ENCODE data around the gene PCDH11Y. TPM values are rescaled to one million over a fixed set of nuclear protein-coding genes. Genes with fewer than 3 reads are reported as not detected.
A peak's percentile ranks its signal among the peaks of the same experiment; 100 is the strongest.
"Not testable (repeated sequence)": the region's sequence is repeated elsewhere in the genome, so short reads cannot be mapped to it uniquely, and the experiment has no call there.

PCDH11Y gene, protein sequence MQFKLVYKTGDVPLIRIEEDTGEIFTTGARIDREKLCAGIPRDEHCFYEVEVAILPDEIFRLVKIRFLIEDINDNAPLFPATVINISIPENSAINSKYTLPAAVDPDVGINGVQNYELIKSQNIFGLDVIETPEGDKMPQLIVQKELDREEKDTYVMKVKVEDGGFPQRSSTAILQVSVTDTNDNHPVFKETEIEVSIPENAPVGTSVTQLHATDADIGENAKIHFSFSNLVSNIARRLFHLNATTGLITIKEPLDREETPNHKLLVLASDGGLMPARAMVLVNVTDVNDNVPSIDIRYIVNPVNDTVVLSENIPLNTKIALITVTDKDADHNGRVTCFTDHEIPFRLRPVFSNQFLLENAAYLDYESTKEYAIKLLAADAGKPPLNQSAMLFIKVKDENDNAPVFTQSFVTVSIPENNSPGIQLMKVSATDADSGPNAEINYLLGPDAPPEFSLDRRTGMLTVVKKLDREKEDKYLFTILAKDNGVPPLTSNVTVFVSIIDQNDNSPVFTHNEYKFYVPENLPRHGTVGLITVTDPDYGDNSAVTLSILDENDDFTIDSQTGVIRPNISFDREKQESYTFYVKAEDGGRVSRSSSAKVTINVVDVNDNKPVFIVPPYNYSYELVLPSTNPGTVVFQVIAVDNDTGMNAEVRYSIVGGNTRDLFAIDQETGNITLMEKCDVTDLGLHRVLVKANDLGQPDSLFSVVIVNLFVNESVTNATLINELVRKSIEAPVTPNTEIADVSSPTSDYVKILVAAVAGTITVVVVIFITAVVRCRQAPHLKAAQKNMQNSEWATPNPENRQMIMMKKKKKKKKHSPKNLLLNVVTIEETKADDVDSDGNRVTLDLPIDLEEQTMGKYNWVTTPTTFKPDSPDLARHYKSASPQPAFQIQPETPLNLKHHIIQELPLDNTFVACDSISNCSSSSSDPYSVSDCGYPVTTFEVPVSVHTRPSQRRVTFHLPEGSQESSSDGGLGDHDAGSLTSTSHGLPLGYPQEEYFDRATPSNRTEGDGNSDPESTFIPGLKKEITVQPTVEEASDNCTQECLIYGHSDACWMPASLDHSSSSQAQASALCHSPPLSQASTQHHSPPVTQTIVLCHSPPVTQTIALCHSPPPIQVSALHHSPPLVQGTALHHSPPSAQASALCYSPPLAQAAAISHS (N-terminal part only)
- not detected for total RNA-seq

DNA sequence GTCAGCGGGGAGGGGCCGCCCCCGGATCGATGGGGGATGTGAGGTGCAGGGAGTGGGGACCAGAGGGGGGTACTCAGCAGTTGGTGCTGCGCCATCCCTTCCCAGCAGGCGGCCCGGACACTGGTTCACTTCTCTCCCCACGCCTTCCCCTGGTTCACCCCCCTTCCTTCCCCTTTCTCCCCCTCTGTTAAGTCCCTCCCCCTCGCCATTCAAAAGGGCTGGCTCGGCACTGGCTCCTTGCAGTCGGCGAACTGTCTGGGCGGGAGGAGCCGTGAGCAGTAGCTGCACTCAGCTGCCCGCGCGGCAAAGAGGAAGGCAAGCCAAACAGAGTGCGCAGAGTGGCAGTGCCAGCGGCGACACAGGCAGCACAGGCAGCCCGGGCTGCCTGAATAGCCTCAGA is at the start of gene PCDH11Y:
Gene PCDH11Y, plus strand, starts transcription at position 240 of the 400 bp plus-strand sequence. CDS start 56,804 bp downstream, outside the sequence.
- not testable (repeated sequence) for H3K36me3 Mint-ChIP-seq; H3K4me3 Mint-ChIP-seq; H3K27ac Mint-ChIP-seq; H3K27me3 Mint-ChIP-seq; H3K9me3 Mint-ChIP-seq; ATAC-seq; H3K4me1 Mint-ChIP-seq (ENCODE audit: low read depth in 2 of 2); DNase-seq (ENCODE audit: low spot score)

DNA sequence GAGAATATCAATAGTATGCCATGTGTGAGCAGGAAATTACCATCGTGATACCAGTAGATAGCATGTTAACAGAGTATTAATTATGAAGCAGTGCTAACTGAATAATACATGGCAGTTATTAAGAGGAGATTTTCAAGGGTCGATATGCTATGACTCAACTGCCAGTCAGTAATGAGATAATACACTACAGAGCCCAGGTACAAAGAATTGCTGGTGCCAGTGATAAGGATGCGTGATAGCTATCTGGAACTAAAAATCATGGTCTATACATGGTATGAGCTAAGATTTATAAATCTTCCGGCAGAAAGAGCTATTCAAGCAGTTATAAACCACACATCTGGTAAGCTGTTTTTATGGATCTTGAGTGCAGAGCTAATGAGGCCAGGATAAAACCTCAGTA is 32.2 kb upstream of the PCDH11Y start:
- not testable (repeated sequence) for ATAC-seq; H3K27ac Mint-ChIP-seq; H3K4me1 Mint-ChIP-seq (ENCODE audit: low read depth in 2 of 2); H3K27me3 Mint-ChIP-seq; H3K4me3 Mint-ChIP-seq; H3K36me3 Mint-ChIP-seq; DNase-seq (ENCODE audit: low spot score); H3K9me3 Mint-ChIP-seq

DNA sequence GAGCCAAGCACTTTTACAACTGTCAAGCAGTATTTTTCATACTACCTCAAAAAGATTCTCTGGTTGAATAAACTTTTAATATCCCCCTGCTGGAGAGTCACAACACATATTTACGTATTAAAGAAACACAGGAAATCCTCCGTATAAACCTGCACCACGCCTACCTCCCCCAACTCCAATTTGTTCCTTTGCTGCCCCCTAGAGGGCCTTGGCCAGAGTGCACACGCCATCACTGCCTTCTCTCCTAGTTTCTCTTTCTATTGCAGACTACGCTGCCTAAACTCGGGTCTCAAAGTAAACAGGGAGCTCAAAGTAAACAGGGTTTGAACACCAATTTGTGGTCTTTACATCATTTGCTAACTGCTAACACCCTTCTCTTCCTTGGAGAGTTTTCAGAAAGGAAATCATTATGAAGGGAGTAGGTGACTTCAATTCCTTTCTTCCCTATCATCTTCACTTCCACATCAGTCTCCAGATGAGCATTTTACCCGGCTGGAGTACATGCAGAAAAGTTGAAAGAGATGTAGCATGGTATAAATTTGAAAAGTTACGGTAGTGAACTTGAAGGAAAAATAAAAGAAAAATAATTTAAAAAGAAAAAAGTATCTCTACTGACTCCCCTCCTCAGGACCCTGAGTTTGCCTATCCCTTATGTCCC is 8.2 kb upstream of the PCDH11Y start:
- not testable (repeated sequence) for H3K27me3 Mint-ChIP-seq; H3K4me1 Mint-ChIP-seq (ENCODE audit: low read depth in 2 of 2); H3K9me3 Mint-ChIP-seq; H3K36me3 Mint-ChIP-seq; DNase-seq (ENCODE audit: low spot score); H3K4me3 Mint-ChIP-seq; H3K27ac Mint-ChIP-seq
- ATAC-seq = peak; percentile 56 to 58

DNA sequence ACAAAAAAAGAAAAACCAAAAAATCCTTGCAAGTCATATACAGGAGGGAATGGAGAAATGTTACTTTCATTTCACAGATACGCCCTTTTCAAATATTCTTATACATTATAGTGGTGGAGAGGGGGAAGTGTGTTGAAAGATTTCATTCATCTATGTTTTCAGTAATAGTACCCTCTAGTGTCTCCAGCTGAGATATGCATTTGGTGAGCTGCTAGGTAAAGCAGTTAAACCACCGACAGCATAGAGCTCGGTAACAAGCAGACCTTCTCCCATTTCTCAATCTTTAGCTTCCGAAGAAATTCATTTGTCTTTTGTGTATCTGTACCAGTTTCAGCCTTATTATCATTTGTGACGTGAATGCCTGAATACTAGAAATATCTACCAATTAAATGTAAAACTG is 5.2 kb upstream of the PCDH11Y start:
- H3K9me3 Mint-ChIP-seq; H3K4me1 Mint-ChIP-seq (ENCODE audit: low read depth in 2 of 2); H3K4me3 Mint-ChIP-seq; H3K27me3 Mint-ChIP-seq; DNase-seq (ENCODE audit: low spot score); ATAC-seq; H3K27ac Mint-ChIP-seq; H3K36me3 Mint-ChIP-seq: not testable (repeated sequence)

DNA sequence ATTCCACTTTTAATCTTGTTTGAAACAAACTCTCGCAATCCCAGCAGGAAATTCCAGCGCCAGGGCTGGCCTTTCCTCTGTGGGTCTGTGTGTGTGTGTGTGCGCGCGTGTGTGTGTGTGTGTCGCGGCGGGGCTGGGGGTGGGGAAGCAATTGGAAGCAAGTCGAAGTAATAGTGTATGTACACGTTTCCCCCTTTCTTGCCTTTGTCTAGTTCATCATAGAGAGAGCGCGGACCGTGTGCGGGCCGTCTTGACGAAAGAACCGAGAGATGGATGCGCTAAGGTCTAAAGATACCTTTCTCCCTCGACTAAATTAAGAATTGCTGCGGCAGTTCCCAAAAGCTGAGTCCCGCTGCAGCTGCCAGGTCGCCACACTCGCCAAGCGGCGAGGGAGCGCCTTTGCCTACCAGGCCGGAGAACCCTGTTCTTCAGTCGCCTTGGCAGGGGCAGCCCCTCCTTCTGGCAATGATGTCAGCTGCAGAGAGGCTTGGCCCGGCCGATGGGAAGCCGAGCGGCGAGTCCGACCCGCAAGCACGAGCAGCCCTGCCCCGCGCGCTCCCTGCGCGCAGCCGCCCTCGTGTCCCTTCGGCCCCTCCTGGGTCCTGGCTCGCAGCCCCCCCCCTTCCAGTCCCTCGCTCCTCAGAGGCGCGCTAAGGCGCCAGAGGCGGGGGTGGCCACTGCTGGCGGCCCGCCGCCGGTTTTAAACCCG is 2.5 kb downstream of the PCDH11Y start:
- H3K4me3 Mint-ChIP-seq; DNase-seq (ENCODE audit: low spot score); H3K36me3 Mint-ChIP-seq; H3K27me3 Mint-ChIP-seq; ATAC-seq; H3K27ac Mint-ChIP-seq; H3K4me1 Mint-ChIP-seq (ENCODE audit: low read depth in 2 of 2); H3K9me3 Mint-ChIP-seq: not testable (repeated sequence)

DNA sequence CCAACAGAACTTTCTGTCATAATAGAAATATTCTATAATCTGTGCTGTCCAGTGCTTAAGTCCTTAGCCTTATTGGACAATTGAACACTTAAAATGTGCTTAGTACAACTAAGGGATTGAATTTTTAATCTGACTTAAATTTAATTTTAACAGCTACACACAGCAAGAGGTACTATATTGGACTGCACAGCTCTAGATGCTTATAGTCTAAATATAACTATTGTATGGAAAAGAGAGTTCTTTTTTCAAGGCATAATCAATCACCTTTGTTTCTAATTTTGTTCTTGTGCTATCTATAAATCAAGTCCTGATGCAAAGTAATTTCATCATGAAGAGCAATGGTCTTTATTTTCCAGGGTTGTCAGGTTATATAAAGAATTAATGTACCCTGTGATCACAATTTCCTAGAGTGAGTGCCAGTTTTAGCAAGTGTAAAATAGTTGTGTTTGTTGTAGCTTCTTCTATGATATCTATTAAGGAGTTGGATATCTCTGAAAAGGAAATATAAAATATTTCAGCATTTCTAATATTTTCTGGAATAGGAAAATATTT is 39.0 kb downstream of the PCDH11Y start:
- H3K9me3 Mint-ChIP-seq; H3K4me3 Mint-ChIP-seq; H3K36me3 Mint-ChIP-seq; DNase-seq (ENCODE audit: low spot score); H3K27ac Mint-ChIP-seq; ATAC-seq; H3K4me1 Mint-ChIP-seq (ENCODE audit: low read depth in 2 of 2); H3K27me3 Mint-ChIP-seq: not testable (repeated sequence)

DNA sequence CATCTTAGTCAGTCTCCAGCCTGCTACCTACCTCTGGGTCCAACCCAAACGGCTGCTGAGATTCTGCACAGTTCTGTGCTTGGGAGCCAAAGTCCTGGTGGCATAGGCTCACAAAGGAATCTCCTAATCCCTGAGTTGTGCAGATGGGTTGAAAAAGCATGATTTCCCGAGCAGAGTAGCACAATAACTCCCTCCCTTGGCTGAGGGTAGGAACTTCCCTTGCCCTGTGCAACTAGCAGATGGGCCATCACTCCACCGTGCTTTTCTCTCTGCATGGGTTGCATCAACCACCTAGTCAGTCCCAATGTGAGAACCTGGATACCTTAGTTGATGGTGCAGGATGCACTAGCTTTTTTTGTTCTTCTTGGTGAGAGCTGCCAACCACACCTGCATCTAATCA is 82.9 kb downstream of the PCDH11Y start:
- H3K27me3 Mint-ChIP-seq; H3K36me3 Mint-ChIP-seq; DNase-seq (ENCODE audit: low spot score); H3K4me3 Mint-ChIP-seq; H3K9me3 Mint-ChIP-seq; ATAC-seq; H3K27ac Mint-ChIP-seq; H3K4me1 Mint-ChIP-seq (ENCODE audit: low read depth in 2 of 2): not testable (repeated sequence)

DNA sequence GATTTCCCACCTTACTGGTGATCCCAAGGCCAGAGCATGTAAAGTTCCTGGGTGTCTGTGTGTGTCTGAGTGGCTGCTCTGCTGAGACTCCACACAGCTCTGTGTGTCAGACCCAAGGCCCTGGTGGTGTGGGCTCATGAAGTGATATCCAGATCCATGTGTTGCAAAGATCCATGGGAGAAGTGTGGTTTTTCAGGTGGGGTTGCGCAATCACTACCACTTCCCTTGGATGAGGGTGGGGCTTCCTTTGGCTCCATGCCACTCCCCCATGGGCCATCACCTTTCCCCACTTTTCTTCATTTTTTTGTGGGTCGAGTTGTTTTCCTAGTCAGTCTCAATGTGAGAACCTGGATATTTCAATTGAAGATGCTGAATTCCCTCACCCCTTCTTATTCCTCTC is 182.9 kb downstream of the PCDH11Y start:
- H3K4me1 Mint-ChIP-seq (ENCODE audit: low read depth in 2 of 2); H3K27ac Mint-ChIP-seq; H3K9me3 Mint-ChIP-seq; H3K27me3 Mint-ChIP-seq; H3K4me3 Mint-ChIP-seq; H3K36me3 Mint-ChIP-seq; DNase-seq (ENCODE audit: low spot score); ATAC-seq: not testable (repeated sequence)

DNA sequence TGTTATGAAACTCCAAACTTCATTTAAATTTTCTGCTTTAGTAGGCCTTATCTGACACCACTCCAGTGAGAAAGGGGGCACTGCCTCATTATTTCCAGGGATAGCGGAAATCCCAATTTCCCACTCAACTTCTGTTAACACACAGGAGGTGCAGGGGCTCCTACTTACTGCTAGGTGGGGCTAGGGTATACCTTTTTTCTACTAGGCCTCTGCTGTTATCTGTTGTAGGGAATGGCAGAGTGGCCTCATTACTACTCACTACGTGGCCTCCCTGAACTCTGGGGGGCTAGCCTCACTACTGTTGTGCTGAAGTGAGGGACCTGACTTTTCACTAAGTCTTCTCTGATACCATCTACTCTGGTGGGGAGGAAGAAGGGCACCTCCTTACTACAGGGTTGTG is 215.0 kb downstream of the PCDH11Y start:
- ATAC-seq; H3K4me1 Mint-ChIP-seq (ENCODE audit: low read depth in 2 of 2); H3K4me3 Mint-ChIP-seq; H3K36me3 Mint-ChIP-seq; H3K27me3 Mint-ChIP-seq; H3K9me3 Mint-ChIP-seq; DNase-seq (ENCODE audit: low spot score); H3K27ac Mint-ChIP-seq: not testable (repeated sequence)

DNA sequence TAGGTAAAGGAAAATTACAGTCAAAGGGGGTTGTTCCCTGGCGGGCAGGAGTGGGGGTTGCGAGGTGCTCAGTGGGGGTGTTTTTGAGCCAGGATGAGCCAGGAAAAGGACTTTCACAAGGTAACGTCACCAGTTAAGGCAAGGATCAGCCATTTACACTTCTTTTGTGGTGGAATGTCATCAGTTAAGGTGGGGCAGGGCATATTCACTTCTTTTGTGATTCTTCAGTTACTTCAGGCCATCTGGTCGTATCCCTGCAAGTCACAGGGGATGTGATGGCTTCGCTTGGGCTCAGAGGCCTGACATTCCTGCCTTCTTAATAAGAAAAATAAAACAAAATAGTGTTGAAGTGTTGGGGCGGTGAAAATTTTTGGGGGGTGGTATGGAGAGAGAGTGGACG is 324.8 kb downstream of the PCDH11Y start:
- not testable (repeated sequence) for H3K9me3 Mint-ChIP-seq; ATAC-seq; DNase-seq (ENCODE audit: low spot score); H3K27ac Mint-ChIP-seq; H3K4me1 Mint-ChIP-seq (ENCODE audit: low read depth in 2 of 2); H3K4me3 Mint-ChIP-seq; H3K27me3 Mint-ChIP-seq
- peaks cover 13% of the 10 kb centered on the region for H3K36me3 Mint-ChIP-seq

DNA sequence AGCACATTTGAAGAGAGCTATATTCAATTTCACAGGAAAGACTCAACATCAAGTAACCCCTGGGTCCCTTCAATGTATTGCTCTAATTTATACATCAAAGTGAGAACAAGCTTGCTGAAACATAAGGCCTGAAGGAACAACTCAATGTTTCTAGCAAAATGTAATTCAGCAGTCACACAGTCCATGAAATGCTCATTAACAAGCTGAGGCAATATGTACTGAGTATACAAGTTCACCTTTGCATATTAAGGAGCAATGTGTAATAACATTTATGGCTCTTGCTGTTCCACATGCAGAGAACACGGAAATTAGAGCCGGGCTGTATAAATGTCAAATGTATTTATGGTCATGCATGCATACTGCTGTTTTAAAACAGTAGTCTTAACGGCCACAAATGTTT is 342.1 kb downstream of the PCDH11Y start:
- H3K27ac Mint-ChIP-seq; ATAC-seq; H3K9me3 Mint-ChIP-seq; H3K27me3 Mint-ChIP-seq; H3K36me3 Mint-ChIP-seq; H3K4me3 Mint-ChIP-seq; H3K4me1 Mint-ChIP-seq (ENCODE audit: low read depth in 2 of 2); DNase-seq (ENCODE audit: low spot score): not testable (repeated sequence)

DNA sequence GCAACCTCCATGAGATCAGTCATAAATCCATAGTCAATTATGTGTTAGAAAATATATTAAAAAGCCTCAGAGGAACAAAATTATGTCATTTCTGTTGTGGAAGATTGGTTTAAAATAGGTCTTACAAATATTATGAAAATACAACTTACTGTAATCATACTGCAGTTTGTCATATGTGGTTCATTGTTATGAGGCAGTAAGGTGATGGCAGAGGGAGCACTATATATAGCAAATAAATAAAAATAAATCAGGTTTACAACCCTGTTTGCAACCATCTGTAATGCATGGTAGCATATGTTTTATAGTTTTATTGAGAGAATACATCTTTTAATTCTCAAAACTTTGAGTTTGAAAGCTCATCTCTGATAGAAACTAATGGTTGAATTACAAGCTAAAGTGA is 543.6 kb downstream of the PCDH11Y start:
- not testable (repeated sequence) for ATAC-seq; H3K4me3 Mint-ChIP-seq; H3K4me1 Mint-ChIP-seq (ENCODE audit: low read depth in 2 of 2); DNase-seq (ENCODE audit: low spot score); H3K27me3 Mint-ChIP-seq; H3K9me3 Mint-ChIP-seq; H3K36me3 Mint-ChIP-seq; H3K27ac Mint-ChIP-seq

DNA sequence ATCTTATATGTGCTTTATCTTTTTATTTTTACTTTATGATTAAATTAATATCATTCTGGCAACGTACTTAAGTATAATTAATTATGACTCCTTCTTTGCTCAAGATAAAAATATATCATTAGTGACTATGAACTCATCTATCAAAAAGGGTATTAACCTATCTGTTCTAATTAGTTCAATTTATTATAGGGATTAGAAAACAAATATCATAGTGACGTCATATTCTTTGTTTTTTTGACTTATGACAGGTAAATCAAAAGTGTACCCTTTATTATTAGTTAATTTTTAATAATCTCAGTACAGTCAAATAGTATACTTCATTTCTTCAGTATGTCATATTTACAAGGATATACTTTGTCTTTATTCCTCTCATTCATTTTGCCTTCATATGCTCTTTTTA is 638.5 kb downstream of the PCDH11Y start:
- not testable (repeated sequence) for H3K27ac Mint-ChIP-seq, H3K27me3 Mint-ChIP-seq, H3K4me3 Mint-ChIP-seq

More for the DNA sequence above, 638.5 kb downstream of the PCDH11Y start:
- not testable (repeated sequence) for H3K36me3 Mint-ChIP-seq; DNase-seq (ENCODE audit: low spot score); ATAC-seq; H3K9me3 Mint-ChIP-seq; H3K4me1 Mint-ChIP-seq (ENCODE audit: low read depth in 2 of 2)

All from natural killer cell treated with Interleukin-12 subunit alpha and Interleukin-12 subunit beta and Interleukin-15 and Interleukin-18, amount 100 ng/mL, for 72 hours (primary cell).